Loucy (cell line): ENCODE measurements around the gene ESAM.

ENCODE experiments used
- H2AFZ ChIP-seq: fragments of 200-600 bp; sonication (generic); 2 replicates; pipeline ENCODE4 v1.6.0; 2016; ENCODE audit warnings: antibody characterized with exemption, mild to moderate bottlenecking, low read length, moderate library complexity
- H3F3A ChIP-seq: fragments of 200-600 bp; 2 replicates; pipeline ENCODE4 v1.6.0; 2016; ENCODE audit warnings: antibody characterized with exemption, low read depth, mild to moderate bottlenecking
- H3K27me3 ChIP-seq: fragments of 200-600 bp; sonication (generic); 2 replicates; pipeline ENCODE4 v1.6.1; 2014; ENCODE audit warnings: low read length, mild to moderate bottlenecking; ENCODE audit not compliant: insufficient read depth, poor library complexity, severe bottlenecking
- H3K36me3 ChIP-seq: fragments of 200-600 bp; sonication (generic); 2 replicates; pipeline ENCODE4 v1.6.1; 2016; ENCODE audit warnings: low read length; ENCODE audit not compliant: insufficient read depth
- H3K4me1 ChIP-seq: fragments of 200-600 bp; sonication (generic); 2 replicates; pipeline ENCODE4 v1.5.1; 2014; ENCODE audit warnings: low read length, mild to moderate bottlenecking; ENCODE audit not compliant: insufficient read depth, poor library complexity, severe bottlenecking
- H3K4me2 ChIP-seq: fragments of 200-600 bp; sonication (generic); 2 replicates; pipeline ENCODE4 v1.6.0; 2014; ENCODE audit warnings: antibody characterized with exemption, low read length, low read depth, mild to moderate bottlenecking; ENCODE audit not compliant: poor library complexity, severe bottlenecking
- H3K4me3 ChIP-seq: fragments of 200-600 bp; sonication (generic); 2 replicates; pipeline ENCODE4 v1.5.1; 2014; ENCODE audit warnings: low read length, mild to moderate bottlenecking, mixed read lengths; ENCODE audit not compliant: poor library complexity, severe bottlenecking
- H3K79me2 ChIP-seq: fragments of 200-600 bp; sonication (generic); 2 replicates; pipeline ENCODE4 v1.6.1; 2014; ENCODE audit warnings: low read length; ENCODE audit not compliant: insufficient read depth
- H3K9ac ChIP-seq: fragments of 200-600 bp; sonication (generic); 2 replicates; pipeline ENCODE4 v1.6.0; 2014; ENCODE audit warnings: mild to moderate bottlenecking, low read depth, low read length, moderate library complexity; ENCODE audit not compliant: poor library complexity, severe bottlenecking
- H3K9me2 ChIP-seq: fragments of 200-600 bp; sonication (generic); replicated peaks from 2 replicates; pipeline ENCODE4 v1.6.1; 2016; ENCODE audit warnings: low read depth, low read length, mixed read lengths
- H3K9me3 ChIP-seq: fragments of 200-600 bp; sonication (generic); 2 replicates; pipeline ENCODE4 v1.6.1; 2014; ENCODE audit warnings: mild to moderate bottlenecking, antibody characterized with exemption, low read length, low read depth; ENCODE audit not compliant: insufficient read depth
- H4K20me1 ChIP-seq: fragments of 200-600 bp; sonication (generic); 2 replicates; pipeline ENCODE4 v1.6.0; 2014; ENCODE audit warnings: antibody characterized with exemption, low read length, mild to moderate bottlenecking; ENCODE audit not compliant: insufficient read depth, poor library complexity, severe bottlenecking
- EZH2phosphoT487 ChIP-seq: fragments of 200-600 bp; IDR thresholded peaks from 2 replicates; pipeline ENCODE4 v1.6.1; 2018; ENCODE audit warnings: antibody characterized with exemption, mild to moderate bottlenecking, moderate library complexity, borderline replicate concordance
- TF ChIP-seq, protein P1 (sequence below): fragments of 200-600 bp; sonication (generic); conservative IDR thresholded peaks from 2 replicates; pipeline ENCODE4 v1.5.1; 2014; ENCODE audit warnings: mild to moderate bottlenecking, antibody characterized with exemption, low read length

The ESAM gene

DNA sequence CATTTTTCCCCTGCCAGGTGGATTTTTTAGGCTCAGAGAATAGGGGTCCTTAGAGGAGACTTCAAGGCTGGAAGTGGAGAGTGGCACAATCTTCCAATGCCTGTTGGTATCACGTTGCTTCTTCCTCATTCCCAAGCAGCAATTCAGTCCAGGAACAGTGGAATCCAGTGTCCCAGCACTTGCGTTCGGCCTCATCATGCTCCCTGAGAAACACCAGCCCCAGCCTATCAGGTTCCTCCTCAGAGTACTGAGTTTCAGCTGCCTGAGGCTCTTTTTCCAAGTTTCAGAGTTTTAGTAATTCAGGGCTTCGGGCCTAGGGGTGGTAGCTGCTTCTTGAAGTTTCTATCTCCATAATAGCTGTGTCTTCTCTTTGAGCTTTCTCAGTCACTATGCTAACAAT lies 54.3 kb downstream of the ESAM start:
- Histone ChIP-seq H4K20me1 (no peaks in the 10 kb centered on the region), H3K4me3 (no peak overlapping the region), H3F3A (no peaks in the 10 kb centered on the region), H3K9ac (no peak overlapping the region), H3K79me2 (no peaks in the 10 kb centered on the region), H3K4me2 (no peak overlapping the region), H3K9me3 (no peaks in the 10 kb centered on the region), H3K4me1 (no peaks in the 10 kb centered on the region), H3K9me2 (no peaks in the 10 kb centered on the region), H3K36me3 (no peaks in the 10 kb centered on the region), H2AFZ (no peak overlapping the region), H3K27me3 (no peaks in the 10 kb centered on the region)
- TF ChIP-seq, protein P1, sequence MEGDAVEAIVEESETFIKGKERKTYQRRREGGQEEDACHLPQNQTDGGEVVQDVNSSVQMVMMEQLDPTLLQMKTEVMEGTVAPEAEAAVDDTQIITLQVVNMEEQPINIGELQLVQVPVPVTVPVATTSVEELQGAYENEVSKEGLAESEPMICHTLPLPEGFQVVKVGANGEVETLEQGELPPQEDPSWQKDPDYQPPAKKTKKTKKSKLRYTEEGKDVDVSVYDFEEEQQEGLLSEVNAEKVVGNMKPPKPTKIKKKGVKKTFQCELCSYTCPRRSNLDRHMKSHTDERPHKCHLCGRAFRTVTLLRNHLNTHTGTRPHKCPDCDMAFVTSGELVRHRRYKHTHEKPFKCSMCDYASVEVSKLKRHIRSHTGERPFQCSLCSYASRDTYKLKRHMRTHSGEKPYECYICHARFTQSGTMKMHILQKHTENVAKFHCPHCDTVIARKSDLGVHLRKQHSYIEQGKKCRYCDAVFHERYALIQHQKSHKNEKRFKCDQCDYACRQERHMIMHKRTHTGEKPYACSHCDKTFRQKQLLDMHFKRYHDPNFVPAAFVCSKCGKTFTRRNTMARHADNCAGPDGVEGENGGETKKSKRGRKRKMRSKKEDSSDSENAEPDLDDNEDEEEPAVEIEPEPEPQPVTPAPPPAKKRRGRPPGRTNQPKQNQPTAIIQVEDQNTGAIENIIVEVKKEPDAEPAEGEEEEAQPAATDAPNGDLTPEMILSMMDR, result no peak
- no peak for TF ChIP-seq EZH2phosphoT487
